Tibial artery (tissue), 4 donors: ENCODE results near the gene GMFB.

ENCODE experiments used
- DNase-seq, 2 donors: peaks; one replicate each; pipeline ENCODE4 v3.0.0-alpha.2; 2019
- H3K27ac ChIP-seq, 2 donors: fragments of 200-600 bp; sonication (generic) in 1 of 2; 1 replicate in 1 of 2; 2 replicates in 1 of 2; pipeline ENCODE4 v1.5.1; 2018 to 2019; ENCODE audit warnings: mild to moderate bottlenecking in 1 of 2
- H3K27me3 ChIP-seq, 2 donors: fragments of 200-600 bp; sonication (generic) in 1 of 2; one replicate each; pipeline versions ENCODE4 v1.5.1 to v1.6.0; 2016 to 2019
- H3K36me3 ChIP-seq, 3 donors: fragments of 200-600 bp; sonication (generic) in 2 of 3; one replicate each; pipeline ENCODE4 v1.5.1; 2016 to 2019; ENCODE audit warnings: mild to moderate bottlenecking in 2 of 3
- H3K4me1 ChIP-seq, 4 donors: fragments of 200-600 bp; sonication (generic) in 2 of 4; 1 replicate in 3 of 4; 2 replicates in 1 of 4; pipeline ENCODE4 v1.5.1; 2016 to 2019
- H3K4me3 ChIP-seq, 2 donors: fragments of 200-600 bp; sonication (generic) in 1 of 2; 1 replicate in 1 of 2; 2 replicates in 1 of 2; pipeline ENCODE4 v1.5.1; 2018 to 2019; ENCODE audit warnings: mild to moderate bottlenecking in 2 of 2
- H3K9me3 ChIP-seq, 3 donors: fragments of 200-600 bp; sonication (generic) in 1 of 3; one replicate each; pipeline ENCODE4 v1.5.1; 2016 to 2019
- intact Hi-C: fragments of 100-400 bp; cut with DNase I; formaldehyde crosslinking; loops from one replicate; pipeline ENCODE4 v1.15.0; 2023; ENCODE audit warnings: low total_unique reads
- TF ChIP-seq, protein P1 (sequence below), 2 experiments: fragments of 200-600 bp in 1 of 2; fragments of 450-650 bp in 1 of 2; IDR thresholded peaks; one replicate each; pipeline ENCODE4 v1.5.1; 2017 to 2019; ENCODE audit warnings: antibody characterized with exemption in 2 of 2, mild to moderate bottlenecking in 1 of 2, moderate library complexity in 1 of 2

GMFB gene

DNA sequence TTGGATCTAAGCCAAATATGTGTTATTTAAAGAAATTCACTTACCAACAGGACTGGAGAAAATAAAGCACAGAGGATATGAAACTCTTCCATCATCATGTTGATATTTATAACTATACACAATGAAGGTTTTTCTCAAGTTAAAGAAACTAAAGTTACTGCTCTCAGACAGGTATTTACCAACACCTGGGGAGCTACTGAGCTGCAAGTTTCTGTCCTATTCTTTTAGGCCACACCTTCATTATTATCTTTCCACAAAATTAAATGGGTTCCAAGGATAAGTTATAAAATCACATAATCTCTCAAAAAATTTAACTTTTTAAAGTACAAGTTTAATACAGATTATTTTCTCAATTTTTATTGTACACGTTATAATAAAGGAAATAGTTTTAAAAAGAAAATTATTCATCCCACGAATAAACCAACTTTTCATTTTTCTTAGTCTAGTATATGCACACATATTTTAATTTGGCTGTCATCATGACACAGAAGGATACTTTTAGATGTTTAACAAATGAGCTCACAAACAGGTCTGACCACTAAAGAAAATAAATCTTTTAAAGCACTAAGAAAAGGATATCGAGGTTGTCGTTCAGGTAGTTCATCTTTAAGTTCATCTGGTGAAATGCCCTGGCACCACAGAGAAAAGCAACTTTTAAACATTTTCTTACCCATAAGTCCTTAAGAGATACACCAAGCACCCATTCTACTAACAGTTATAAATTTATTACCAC, 7.8 kb downstream of the GMFB start:
- intact Hi-C loops, result no loop called here
- Histone ChIP-seq H3K36me3 (peaks cover 14 to 28% (median 21%) of the 10 kb centered on the region in 3 donors), H3K27ac (no peak overlapping the region), H3K27me3 (no peaks in the 10 kb centered on the region), H3K4me1 (peaks cover 0 to 36% (median 5%) of the 10 kb centered on the region in 4 donors), H3K4me3 (no peak overlapping the region), H3K9me3 (no peaks in the 10 kb centered on the region)
- no peak for DNase-seq
- TF ChIP-seq, protein P1, sequence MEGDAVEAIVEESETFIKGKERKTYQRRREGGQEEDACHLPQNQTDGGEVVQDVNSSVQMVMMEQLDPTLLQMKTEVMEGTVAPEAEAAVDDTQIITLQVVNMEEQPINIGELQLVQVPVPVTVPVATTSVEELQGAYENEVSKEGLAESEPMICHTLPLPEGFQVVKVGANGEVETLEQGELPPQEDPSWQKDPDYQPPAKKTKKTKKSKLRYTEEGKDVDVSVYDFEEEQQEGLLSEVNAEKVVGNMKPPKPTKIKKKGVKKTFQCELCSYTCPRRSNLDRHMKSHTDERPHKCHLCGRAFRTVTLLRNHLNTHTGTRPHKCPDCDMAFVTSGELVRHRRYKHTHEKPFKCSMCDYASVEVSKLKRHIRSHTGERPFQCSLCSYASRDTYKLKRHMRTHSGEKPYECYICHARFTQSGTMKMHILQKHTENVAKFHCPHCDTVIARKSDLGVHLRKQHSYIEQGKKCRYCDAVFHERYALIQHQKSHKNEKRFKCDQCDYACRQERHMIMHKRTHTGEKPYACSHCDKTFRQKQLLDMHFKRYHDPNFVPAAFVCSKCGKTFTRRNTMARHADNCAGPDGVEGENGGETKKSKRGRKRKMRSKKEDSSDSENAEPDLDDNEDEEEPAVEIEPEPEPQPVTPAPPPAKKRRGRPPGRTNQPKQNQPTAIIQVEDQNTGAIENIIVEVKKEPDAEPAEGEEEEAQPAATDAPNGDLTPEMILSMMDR (IDR thresholded peaks at IDR 0.05), result no peak

DNA sequence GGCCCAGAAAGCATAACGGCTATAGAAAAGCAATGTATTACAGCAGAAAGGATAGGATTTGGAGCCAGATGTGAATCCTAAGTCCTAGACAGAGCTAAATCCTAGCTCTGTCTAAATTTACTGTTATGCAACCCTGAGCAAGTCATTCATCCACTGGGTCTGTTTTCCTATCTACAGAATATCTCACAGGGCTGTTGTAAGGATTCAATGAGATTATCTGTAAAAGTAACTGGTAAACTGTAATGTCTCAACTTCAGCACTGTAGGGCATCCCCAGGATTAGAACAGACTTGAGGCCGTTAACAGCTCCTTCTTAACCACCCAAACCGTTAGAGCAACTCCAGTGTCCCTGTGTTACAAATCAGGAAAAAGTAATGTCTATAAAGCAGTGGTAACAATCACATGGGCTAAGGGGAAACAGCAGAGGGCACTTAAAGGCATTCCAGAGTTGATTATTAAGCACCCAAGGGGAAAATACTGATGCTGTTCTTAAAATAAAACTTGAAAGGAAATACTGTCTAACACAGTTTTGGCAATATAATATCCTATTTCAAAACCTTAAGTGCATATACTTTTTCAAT, 10.1 kb downstream of the GMFB start:
- Histone ChIP-seq H3K36me3 (peaks cover 14 to 30% (median 21%) of the 10 kb centered on the region in 3 donors), H3K4me3 (no peak overlapping the region), H3K27ac (no peak overlapping the region), H3K4me1 (peaks cover 0 to 37% (median 8%) of the 10 kb centered on the region in 4 donors), H3K9me3 (no peaks in the 10 kb centered on the region), H3K27me3 (no peaks in the 10 kb centered on the region)
- intact Hi-C loops, result no loop called here
- TF ChIP-seq, protein P1 (IDR thresholded peaks at IDR 0.05), result no peak
- no peak for DNase-seq

DNA sequence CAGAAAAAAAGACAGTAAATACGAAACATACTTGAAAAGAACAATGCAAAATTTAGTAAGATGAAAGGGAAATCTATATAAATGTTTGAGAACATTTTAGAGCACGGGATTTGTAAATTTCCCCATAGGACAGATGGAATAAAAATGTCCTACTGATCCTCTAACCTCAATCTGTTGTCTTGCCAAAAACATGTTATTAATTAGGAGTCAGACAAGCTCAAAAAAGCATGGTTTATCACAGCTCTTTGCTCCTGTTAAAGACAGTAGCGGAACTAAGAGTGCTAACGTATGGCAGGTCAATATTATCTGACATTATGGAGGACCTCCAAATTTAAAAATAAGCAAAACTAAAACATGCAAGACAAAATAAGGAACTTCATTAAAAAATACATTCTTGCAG, 12.9 kb downstream of the GMFB start:
- H3K36me3 ChIP-seq, result peaks cover 14 to 28% (median 21%) of the 10 kb centered on the region in 3 donors
- intact Hi-C loops, result no loop called here
- no peak overlapping the region for H3K27ac ChIP-seq
- no peak for DNase-seq
- H3K9me3 ChIP-seq, result no peaks in the 10 kb centered on the region
- H3K4me3 ChIP-seq, result no peak overlapping the region
- H3K27me3 ChIP-seq, result no peaks in the 10 kb centered on the region
- H3K4me1 ChIP-seq, result peaks cover 0 to 44% (median 8%) of the 10 kb centered on the region in 4 donors
- TF ChIP-seq, protein P1 (IDR thresholded peaks at IDR 0.05), result no peak

DNA sequence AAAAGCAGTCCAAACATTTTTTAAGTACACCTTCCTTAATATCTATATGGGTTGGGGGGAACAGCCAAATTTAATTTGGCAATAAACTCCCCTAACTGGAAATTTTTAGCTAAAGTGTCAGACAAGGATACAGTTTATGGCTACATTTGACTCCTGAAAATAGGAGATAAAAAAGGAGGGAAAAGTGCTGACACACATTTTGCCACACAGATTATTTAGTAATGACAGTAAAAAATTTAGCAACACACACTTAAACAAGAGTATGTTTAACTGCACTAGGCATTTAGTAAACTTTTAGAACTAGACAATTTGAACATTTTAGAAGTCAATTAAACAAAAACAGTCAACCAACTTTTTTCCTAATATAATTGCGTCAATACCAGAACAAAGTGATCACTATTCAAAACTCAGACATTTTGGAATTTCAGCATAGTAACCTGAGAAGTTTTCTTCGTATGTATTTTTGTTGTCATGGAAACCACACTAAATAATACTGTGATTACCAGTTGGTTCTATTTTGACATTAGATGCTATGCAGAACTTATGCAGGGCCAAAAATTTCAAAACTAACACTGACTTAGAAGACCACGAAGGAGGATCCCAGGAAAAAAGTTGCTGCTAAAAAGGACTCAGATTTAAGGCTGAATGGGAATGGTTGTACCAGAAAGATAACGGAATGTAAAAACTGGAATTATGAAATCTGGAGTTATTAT, 13.4 kb downstream of the GMFB start:
- Histone ChIP-seq H3K4me1 (peaks cover 0 to 45% (median 12%) of the 10 kb centered on the region in 4 donors), H3K27ac (peak overlapping the region in 1 of 2 donors; percentile 17), H3K9me3 (no peaks in the 10 kb centered on the region), H3K27me3 (no peaks in the 10 kb centered on the region), H3K4me3 (no peak overlapping the region), H3K36me3 (peaks cover 14 to 28% (median 21%) of the 10 kb centered on the region in 3 donors)
- TF ChIP-seq, protein P1 (IDR thresholded peaks at IDR 0.05), result no peak
- no peak for DNase-seq
- intact Hi-C loops, result no loop called here

DNA sequence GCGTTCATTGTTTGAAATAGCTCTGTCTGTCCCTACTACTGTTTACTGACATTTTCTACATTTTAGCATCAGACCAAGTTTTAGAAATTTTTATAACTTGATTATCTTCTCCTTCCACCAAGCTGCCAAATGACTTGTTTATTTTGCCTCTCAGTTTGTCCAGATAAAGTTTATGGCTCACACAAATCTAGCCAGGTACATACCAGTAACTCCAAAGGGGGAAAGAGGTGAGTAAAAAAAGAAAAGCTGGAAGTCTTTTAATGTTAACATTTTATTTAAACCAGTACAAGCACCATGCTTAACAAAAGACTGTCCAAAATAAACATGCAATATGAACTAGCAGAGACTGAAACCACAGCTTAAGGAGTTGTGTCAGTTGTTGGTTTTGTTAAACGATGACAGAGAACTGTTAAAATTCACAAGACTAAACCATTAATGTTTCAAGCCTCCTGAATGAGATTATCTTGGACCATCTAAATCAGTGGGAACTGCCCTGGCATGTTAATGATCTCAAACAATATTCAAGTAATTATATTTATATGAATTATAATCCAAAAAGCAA, 14.5 kb downstream of the GMFB start:
- Histone ChIP-seq H3K27ac (peak overlapping the region; percentile 15 to 17), H3K9me3 (no peaks in the 10 kb centered on the region), H3K4me1 (peaks cover 0 to 51% (median 15%) of the 10 kb centered on the region in 4 donors), H3K27me3 (no peaks in the 10 kb centered on the region), H3K4me3 (no peak overlapping the region), H3K36me3 (peaks cover 10 to 28% (median 14%) of the 10 kb centered on the region in 3 donors)
- DNase-seq, result no peak
- TF ChIP-seq, protein P1 (IDR thresholded peaks at IDR 0.05), result no peak
- intact Hi-C loops, result no loop called here
